Motor neuron (in vitro differentiated cells): ENCODE results near the gene CNOT10. TPM values are rescaled to one million over a fixed set of nuclear protein-coding genes. Genes with fewer than 3 reads are reported as not detected.

Source experiments
- ATAC-seq, 8 experiments: fragments of 200-7000 bp; cut with Tn5 transposase; replicated peaks in 6 of 8; 2 replicates each; pipeline ENCODE4 v1.8.0; 2021; ENCODE audit warnings: mild to moderate bottlenecking in 8 of 8, moderate library complexity in 8 of 8
- H3K27ac ChIP-seq, 2 donors: fragments of 250-450 bp; sonication (Bioruptor Pico); 2 replicates each; pipeline ENCODE4 v1.9.0; 2021; ENCODE audit warnings: antibody characterized with exemption in 2 of 2, mild to moderate bottlenecking in 2 of 2, moderate library complexity in 1 of 2
- H3K4me1 ChIP-seq, 2 donors: fragments of 250-450 bp; sonication (Bioruptor Pico); replicated peaks in 1 of 2; 2 replicates each; pipeline ENCODE4 v1.6.1; 2021; ENCODE audit warnings: antibody characterized with exemption in 2 of 2, mild to moderate bottlenecking in 2 of 2, moderate library complexity in 1 of 2
- H3K4me3 ChIP-seq, 5 donors: fragments of 250-450 bp; sonication (Bioruptor Pico); 2 replicates each; pipeline ENCODE4 v1.9.0; 2021; ENCODE audit warnings: antibody characterized with exemption in 5 of 5, mild to moderate bottlenecking in 5 of 5, moderate library complexity in 4 of 5
- WGBS, 10 experiments: fragments of 450-650 bp; shearing (Covaris generic); methylation state at CpG; one replicate each; pipeline ENCODE4 v1.0.0; 2022; 5-methylcytosine and 5-hydroxymethylcytosine counted together
- in situ Hi-C, 9 experiments: fragments of 400-800 bp; cut with MboI; loops; one replicate each; pipeline ENCODE4 v1.15.0; 2021; ENCODE audit warnings: low sequenced_read_pairs in 9 of 9, low pct_unique_long_range_greater_than_20kb in 2 of 9; ENCODE audit not compliant: unreplicated experiment in 9 of 9
- total RNA-seq, 8 experiments: library from RNA; unstranded; fragments of 300-600 nt; gene quantifications; 2 replicates each; pipeline versions ENCODE4 v1.2.3 to v1.2.4, GENCODE V29; 2022

Gene CNOT10
- total RNA-seq, 8 experiments from 2014 or later: 19.2 to 43.1 (median 33.6) TPM

- 0% methylated on average over 6 of the region's 49 CpGs; no CpG with 5 or more reads in 8 of the 10 experiments for WGBS, 10 experiments
- peak in 6 of 8 experiments; percentile 43 to 84 (median 82) for ATAC-seq
- H3K4me3 ChIP-seq: peak overlapping the region; percentile 42 to 62 (median 52)
- H3K4me1 ChIP-seq: peaks cover 30 to 34% of the 10 kb centered on the region in 2 donors
- in situ Hi-C loops: no loop called here
- peak overlapping the region; percentile 89 to 95 for H3K27ac ChIP-seq
Observed at GRCh38 chr3:32817257-32817557, 132.2 kb downstream of the CNOT10 start.

- peak within 1 kb of the TSS; percentile 89 to 95 for H3K27ac ChIP-seq
- peaks cover 31 to 39% of the 10 kb centered on the region in 2 donors for H3K4me1 ChIP-seq
- WGBS, 10 experiments: 0 to 1% (median 0%) methylated on average over 2 to 19 of the region's 59 CpGs; no CpG with 5 or more reads in 4 of the 10 experiments
- H3K4me3 ChIP-seq: peak within 1 kb of the TSS; percentile 42 to 62 (median 52)
- ATAC-seq: peak in 5 of 8 experiments; percentile 1 to 4 (median 1)
- in situ Hi-C loops: no loop called here
Observed at GRCh38 chr3:32817558-32818228, 132.7 kb downstream of the CNOT10 start, which contains the start of gene TRIM71. TRIM71 (plus strand) TSS chr3:32817997; CDS start chr3:32818081, 84 bp downstream.

GRCh38 chr3:32818229-32818969 lies 133.4 kb downstream of the CNOT10 start:
- WGBS, 10 experiments: 0 to 12% (median 0%) methylated on average over 1 to 42 of the region's 111 CpGs; no CpG with 5 or more reads in 6 of the 10 experiments
- peak overlapping the region; percentile 42 to 62 (median 52) for H3K4me3 ChIP-seq
- ATAC-seq: peak in 3 of 8 experiments; percentile 0 to 45 (median 31)

GRCh38 chr3:32818970-32819511 lies 134.1 kb downstream of the CNOT10 start:
- WGBS, 10 experiments: 0 to 66% (median 10%) methylated on average over 4 to 10 of the region's 25 CpGs; no CpG with 5 or more reads in 3 of the 10 experiments
- H3K4me1 ChIP-seq: peaks cover 23 to 44% of the 10 kb centered on the region in 2 donors
- in situ Hi-C loops: no loop called here
- no peak for ATAC-seq
- H3K4me3 ChIP-seq: peak overlapping the region; percentile 42 to 62 (median 52)
- H3K27ac ChIP-seq: peak overlapping the region in 1 of 2 donors; percentile 95

More at GRCh38 chr3:32818229-32818969, 133.4 kb downstream of the CNOT10 start:
- Histone ChIP-seq H3K27ac (peak overlapping the region; percentile 89 to 95), H3K4me1 (peaks cover 29 to 46% of the 10 kb centered on the region in 2 donors)
- in situ Hi-C loops: no loop called here

- in situ Hi-C loops: no loop called here
- Histone ChIP-seq H3K4me3 (peak overlapping the region; percentile 42 to 62 (median 52)), H3K27ac (no peak overlapping the region), H3K4me1 (peaks cover 17 to 37% of the 10 kb centered on the region in 2 donors)
- 0 to 80% (median 18%) methylated on average over 1 to 27 of the region's 41 CpGs; no CpG with 5 or more reads in 2 of the 10 experiments for WGBS, 10 experiments
- no peak for ATAC-seq
Observed at GRCh38 chr3:32819551-32820348, 134.8 kb downstream of the CNOT10 start.

GRCh38 chr3:32820430-32820829 lies 135.4 kb downstream of the CNOT10 start:
- H3K27ac ChIP-seq: no peak overlapping the region
- 0 to 84% (median 33%) methylated on average over 1 to 2 of the region's 2 CpGs; no CpG with 5 or more reads in 1 of the 10 experiments for WGBS, 10 experiments
- no peak for ATAC-seq
- H3K4me3 ChIP-seq: peak overlapping the region; percentile 42 to 62 (median 52)
- peaks cover 10 to 31% of the 10 kb centered on the region in 2 donors for H3K4me1 ChIP-seq
- in situ Hi-C loops: no loop called here

GRCh38 chr3:32820971-32821685 lies 136.1 kb downstream of the CNOT10 start:
- WGBS, 10 experiments: 0 to 70% (median 14%) methylated on average over 2 to 8 of the region's 12 CpGs
- no peak for ATAC-seq
- in situ Hi-C loops: no loop called here
- peaks cover 6 to 24% of the 10 kb centered on the region in 2 donors for H3K4me1 ChIP-seq
- peak overlapping the region; percentile 42 to 62 (median 52) for H3K4me3 ChIP-seq
- no peak overlapping the region for H3K27ac ChIP-seq

DNA sequence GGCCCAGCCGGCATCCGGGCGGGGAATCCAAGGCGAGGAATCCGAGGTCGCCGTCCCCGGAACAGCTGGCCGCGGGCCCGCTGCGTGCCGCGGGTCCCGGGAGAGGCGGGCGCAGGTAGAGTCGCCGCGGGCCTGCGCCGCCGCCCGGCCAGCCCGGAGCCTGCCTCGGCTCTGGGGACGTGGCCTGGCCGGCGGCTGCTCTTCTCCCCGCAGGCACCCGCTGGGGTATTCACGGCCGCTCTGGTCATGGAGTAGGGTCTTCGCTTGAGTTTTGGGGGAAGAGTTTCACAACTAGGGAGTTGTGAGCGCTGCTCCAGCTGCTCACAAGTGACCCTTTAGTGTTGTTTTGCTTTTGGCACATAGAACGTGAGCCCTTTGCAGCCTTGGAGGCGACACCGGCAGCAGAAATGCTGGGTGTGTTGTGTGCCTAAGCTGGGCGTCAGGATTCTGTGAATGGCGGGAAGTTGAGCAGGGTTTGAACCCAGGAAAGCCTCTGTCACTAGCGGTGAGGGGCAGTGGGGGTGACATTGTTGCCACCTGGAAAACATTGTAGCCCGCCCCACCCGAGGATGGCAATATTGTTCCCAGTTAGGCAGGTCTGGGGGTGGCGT lies 136.8 kb downstream of the CNOT10 start:
- ATAC-seq: peak in 6 of 8 experiments; percentile 16 to 28 (median 19)
- in situ Hi-C loops: no loop called here
- Histone ChIP-seq H3K4me3 (peak overlapping the region; percentile 42 to 62 (median 52)), H3K27ac (no peak overlapping the region), H3K4me1 (peaks cover 6 to 24% of the 10 kb centered on the region in 2 donors)
- 0 to 80% (median 15%) methylated on average over 1 to 15 of the region's 44 CpGs; no CpG with 5 or more reads in 2 of the 10 experiments for WGBS, 10 experiments

DNA sequence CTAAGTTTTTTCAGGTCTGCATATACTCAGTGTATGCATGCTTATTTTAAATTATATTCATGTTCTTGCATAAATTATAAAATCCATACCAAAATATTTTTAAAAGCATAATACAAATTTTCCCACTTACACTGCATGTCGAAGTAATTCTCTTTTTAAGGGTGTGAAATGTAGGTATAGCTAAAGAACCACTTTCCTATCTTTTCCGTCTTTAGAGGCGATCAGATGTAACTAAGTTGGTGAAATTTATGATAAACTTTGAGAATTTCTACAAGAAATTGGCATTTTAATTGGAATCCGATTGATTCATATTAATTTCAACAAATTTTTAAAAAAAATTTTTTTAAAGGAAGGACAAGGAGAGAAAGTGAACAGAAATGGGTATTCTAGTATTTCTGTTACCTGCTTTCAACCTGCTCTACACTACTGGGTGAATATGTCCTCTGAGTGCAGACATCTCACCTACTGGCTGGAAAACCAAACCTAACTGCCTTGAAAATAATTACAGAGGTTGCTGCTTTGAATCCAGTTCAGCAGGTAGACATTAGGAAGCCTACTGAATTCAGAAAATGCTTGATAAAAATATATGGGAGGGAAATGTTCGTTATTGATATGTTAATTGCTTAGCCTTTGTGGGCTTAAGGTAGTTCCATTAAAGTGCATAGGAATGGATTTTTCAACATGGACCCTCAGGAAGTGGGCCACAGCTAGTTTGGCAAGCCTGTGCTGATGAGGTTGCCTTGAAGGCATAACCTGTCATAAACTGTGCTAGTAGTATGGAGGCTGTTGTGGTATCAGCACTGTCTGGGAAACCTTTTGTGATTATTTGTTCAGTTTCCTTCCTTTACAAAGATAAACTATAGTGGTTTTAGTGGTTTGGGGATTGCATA lies 137.9 kb downstream of the CNOT10 start:
- ATAC-seq: no peak
- WGBS, 10 experiments: 0 to 78% (median 59%) methylated on average over 1 to 5 of the region's 5 CpGs; no CpG with 5 or more reads in 1 of the 10 experiments
- peak overlapping the region in 2 of 5 donors; percentile 5 to 52 for H3K4me3 ChIP-seq
- H3K4me1 ChIP-seq: peaks cover 6 to 24% of the 10 kb centered on the region in 2 donors
- H3K27ac ChIP-seq: no peak overlapping the region
- in situ Hi-C loops: no loop called here
